22Rv1 (cell line): ENCODE measurements around the gene MTX1.

Source experiments
- H3K27ac ChIP-seq: fragments of 450-650 bp; 2 replicates; pipeline ENCODE4 v1.5.1; 2017
- CTCF ChIP-seq: fragments of 450-650 bp; IDR thresholded peaks from 2 replicates; pipeline ENCODE4 v1.5.1; 2017; ENCODE audit warnings: mild to moderate bottlenecking
- ZFX ChIP-seq: fragments of 450-650 bp; IDR thresholded peaks from 2 replicates; pipeline ENCODE4 v1.6.1; 2017; ENCODE audit warnings: antibody characterized with exemption, borderline replicate concordance

MTX1 gene

GRCh38 chr1:155176544-155177071, 31.9 kb upstream of the MTX1 start:
- peak; percentile 98 for TF ChIP-seq CTCF
- TF ChIP-seq ZFX, result no peak
- H3K27ac ChIP-seq, result peak overlapping the region; percentile 83

GRCh38 chr1:155177192-155177917, 31.1 kb upstream of the MTX1 start:
- no peak for TF ChIP-seq CTCF
- TF ChIP-seq ZFX, result no peak
- peak overlapping the region; percentile 83 for H3K27ac ChIP-seq

- peak overlapping the region; percentile 83 for H3K27ac ChIP-seq
- no peak for TF ChIP-seq CTCF
- no peak for TF ChIP-seq ZFX
These were observed 30.6 kb upstream of the MTX1 start for GRCh38 chr1:155177918-155178281.

GRCh38 chr1:155178441-155179111, 29.9 kb upstream of the MTX1 start:
- TF ChIP-seq ZFX, result no peak
- no peak for TF ChIP-seq CTCF
- H3K27ac ChIP-seq, result no peak overlapping the region

- TF ChIP-seq CTCF (no peak), ZFX (no peak)
- H3K27ac ChIP-seq, result no peak overlapping the region
These were observed 29.1 kb upstream of the MTX1 start for GRCh38 chr1:155179112-155180031.

- no peak for TF ChIP-seq ZFX
- no peak for TF ChIP-seq CTCF
- no peak overlapping the region for H3K27ac ChIP-seq
These were observed 27.0 kb upstream of the MTX1 start for GRCh38 chr1:155181371-155182051.
